ENCODE data around the gene CKAP2L.
A peak's percentile ranks its signal among the peaks of the same experiment; 100 is the strongest.

DNA sequence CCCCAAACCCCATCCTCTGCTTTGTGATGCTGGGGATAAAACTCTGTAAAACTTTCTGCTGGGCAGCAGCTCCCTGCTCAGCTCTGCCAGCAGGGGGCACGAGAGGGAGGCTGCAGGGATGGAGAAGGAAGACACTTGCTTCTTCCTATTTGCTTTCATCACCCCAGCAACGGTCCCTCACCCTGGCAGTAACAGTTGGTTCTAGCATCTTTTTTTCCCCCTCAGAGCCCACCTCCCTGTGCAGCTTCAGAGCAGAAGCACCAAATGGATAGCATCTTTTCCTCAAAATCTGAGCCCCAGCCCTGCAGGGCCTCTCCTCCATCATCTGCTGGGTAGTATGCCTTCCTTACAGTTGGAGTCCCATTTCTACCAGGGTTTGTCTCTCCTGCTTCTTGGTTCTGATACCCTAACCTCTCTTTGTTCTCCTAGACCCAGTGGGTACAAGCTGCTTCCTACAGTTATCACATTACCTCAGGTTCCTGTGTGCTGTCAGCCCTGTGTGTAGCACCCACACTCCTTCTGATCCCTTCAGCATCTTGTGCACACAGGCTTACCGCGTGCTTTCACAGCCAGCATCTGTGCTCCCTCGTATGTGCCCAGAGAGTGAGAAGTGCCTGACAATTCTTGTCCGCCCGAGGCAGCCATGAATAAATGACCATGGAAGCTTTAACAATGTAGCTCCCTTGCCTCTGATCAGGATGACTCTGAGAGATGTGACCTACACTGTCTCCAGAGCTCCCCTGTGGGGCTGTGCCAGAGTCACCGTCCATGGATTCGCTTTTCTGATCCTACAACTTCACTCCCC lies 14.5 kb downstream of the CKAP2L start:
- TF ChIP-seq CTCF (IDR thresholded peaks at IDR 0.05; ENCODE audit: low read depth, low read length, poor library complexity, severe bottlenecking) (peak; percentile 93), EZH2phosphoT487 (IDR thresholded peaks at IDR 0.05; ENCODE audit: borderline replicate concordance, low read length) (no peak)

Measured in DOHH2 (cell line).